ENCODE measurements around the gene SAMSN1.
A peak's percentile ranks its signal among the peaks of the same experiment; 100 is the strongest.

Gene SAMSN1

GRCh38 chr21:14483296-14483695, 62.8 kb downstream of the SAMSN1 start:
- DNase-seq: no peak

- DNase-seq: peak; percentile 34 to 41
These were observed 64.0 kb downstream of the SAMSN1 start for GRCh38 chr21:14482165-14482564.

GRCh38 chr21:14480411-14481031, 65.6 kb downstream of the SAMSN1 start:
- no peak for DNase-seq

GRCh38 chr21:14479241-14479786, 66.8 kb downstream of the SAMSN1 start:
- no peak for DNase-seq

GRCh38 chr21:14477841-14478240, 68.3 kb downstream of the SAMSN1 start:
- no peak for DNase-seq

- DNase-seq: no peak
These were observed 69.0 kb downstream of the SAMSN1 start for GRCh38 chr21:14477133-14477532.

- DNase-seq: no peak
These were observed 71.1 kb downstream of the SAMSN1 start for GRCh38 chr21:14474995-14475394.

- DNase-seq: no peak
These were observed 76.5 kb downstream of the SAMSN1 start for GRCh38 chr21:14469641-14470040.

GRCh38 chr21:14466715-14467114, 79.4 kb downstream of the SAMSN1 start:
- DNase-seq: no peak

GRCh38 chr21:14457762-14458161, 88.4 kb downstream of the SAMSN1 start:
- DNase-seq: no peak

- no peak for DNase-seq
These were observed 89.2 kb downstream of the SAMSN1 start for GRCh38 chr21:14456911-14457310.

- DNase-seq: no peak
These were observed 91.8 kb downstream of the SAMSN1 start for GRCh38 chr21:14454016-14455009.

GRCh38 chr21:14453339-14454015, 92.6 kb downstream of the SAMSN1 start:
- no peak for DNase-seq

GRCh38 chr21:14452727-14453241, 93.3 kb downstream of the SAMSN1 start:
- DNase-seq: no peak

- peak in 1 of 2 donors; percentile 15 for DNase-seq
These were observed 93.9 kb downstream of the SAMSN1 start for GRCh38 chr21:14452031-14452726.

- no peak for DNase-seq
These were observed 94.6 kb downstream of the SAMSN1 start for GRCh38 chr21:14451546-14451945.

GRCh38 chr21:14448784-14449183, 97.3 kb downstream of the SAMSN1 start:
- DNase-seq: no peak

GRCh38 chr21:14438211-14438610, 107.9 kb downstream of the SAMSN1 start:
- no peak for DNase-seq

- no peak for DNase-seq
These were observed 110.7 kb downstream of the SAMSN1 start for GRCh38 chr21:14435423-14435822.
